ENCODE results near the gene UPK3BL1.
A peak's percentile ranks its signal among the peaks of the same experiment; 100 is the strongest.
"Not testable (repeated sequence)": the region's sequence is repeated elsewhere in the genome, so short reads cannot be mapped to it uniquely, and the experiment has no call there.

The UPK3BL1 gene

DNA sequence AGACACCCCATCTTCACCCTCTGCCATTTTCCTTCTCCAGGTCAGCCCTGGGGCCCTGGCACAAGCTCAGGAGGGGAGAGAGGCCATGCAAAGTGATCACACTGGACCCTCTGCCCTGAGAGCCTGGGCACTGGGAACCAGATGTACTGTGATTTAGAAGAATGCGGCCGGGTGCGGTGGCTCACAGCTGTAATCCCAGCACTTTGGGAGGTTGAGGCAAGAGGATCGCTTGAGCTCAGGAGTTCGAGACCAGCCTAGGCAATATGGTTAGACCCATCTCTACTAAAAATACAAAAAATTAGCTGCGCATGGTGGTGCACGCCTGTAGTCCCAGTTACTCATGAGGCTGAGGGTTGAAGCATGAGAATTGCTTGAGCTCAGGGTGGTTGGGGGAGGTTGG is 5.2 kb upstream of the UPK3BL1 start:
- H3K27me3 ChIP-seq, H3K36me3 ChIP-seq, H3K4me3 ChIP-seq: not testable (repeated sequence)

GRCh38 chr7:102643404-102643803 is 813 bp upstream of the UPK3BL1 start:
- H3K36me3 ChIP-seq, H3K4me2 ChIP-seq, H3K4me1 ChIP-seq, H3K9ac ChIP-seq, H3K4me3 ChIP-seq, H3K9me3 ChIP-seq, H4K20me1 ChIP-seq, H3K27ac ChIP-seq, H3K27me3 ChIP-seq: not testable (repeated sequence)

More for the DNA sequence above, 5.2 kb upstream of the UPK3BL1 start:
- H3K4me2 ChIP-seq, H4K20me1 ChIP-seq, H3K4me1 ChIP-seq, H3K27ac ChIP-seq, H3K9ac ChIP-seq, H3K9me3 ChIP-seq: not testable (repeated sequence)

DNA sequence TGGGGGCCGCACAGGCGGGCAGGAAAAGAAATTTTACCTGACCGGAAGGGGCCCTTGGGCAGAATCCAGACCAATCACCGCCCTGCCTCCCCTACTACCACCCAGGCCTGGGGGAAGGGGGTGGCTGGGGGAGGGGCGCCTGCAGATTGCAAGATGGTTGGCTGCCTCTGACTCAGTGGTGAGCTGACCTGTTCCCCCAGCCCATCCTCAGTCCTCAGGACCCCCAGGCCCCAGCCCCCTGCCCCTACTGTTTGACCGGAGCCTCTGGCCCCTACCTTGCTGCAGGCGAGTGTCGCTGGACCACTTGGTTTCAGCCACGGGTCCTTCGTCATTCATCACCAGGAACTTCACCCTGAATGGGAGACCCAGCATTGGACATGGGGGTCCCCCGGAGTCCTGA is 3.7 kb downstream of the UPK3BL1 start:
- H3K9ac ChIP-seq, H3K27ac ChIP-seq: not testable (repeated sequence)

DNA sequence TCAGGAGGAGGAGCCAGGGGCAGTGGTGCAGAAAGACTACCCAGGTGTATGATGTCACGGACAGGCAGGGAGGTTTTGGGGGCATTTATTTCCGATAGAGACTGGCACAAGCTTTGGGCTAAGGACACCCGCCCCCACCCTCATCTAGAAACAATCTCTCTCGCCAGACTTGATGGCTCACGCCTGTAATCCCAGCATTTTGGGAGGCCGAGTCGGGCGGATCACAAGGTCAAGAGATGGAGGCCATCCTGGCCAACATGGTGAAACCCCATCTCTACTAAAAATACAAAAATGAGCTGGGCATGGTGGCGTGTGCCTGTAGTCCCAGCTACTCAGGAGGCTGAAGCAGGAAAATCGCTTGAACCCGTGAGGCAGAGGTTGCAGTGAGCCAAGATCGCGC is 5.6 kb downstream of the UPK3BL1 start:
- not testable (repeated sequence) for H3K36me3 ChIP-seq

More for the DNA sequence above, 3.7 kb downstream of the UPK3BL1 start:
- not testable (repeated sequence) for H3K4me3 ChIP-seq, H3K27me3 ChIP-seq, H4K20me1 ChIP-seq, H3K4me2 ChIP-seq, H3K36me3 ChIP-seq, H3K4me1 ChIP-seq, H3K9me3 ChIP-seq

GRCh38 chr7:102635354-102635753 is 7.2 kb downstream of the UPK3BL1 start:
- not testable (repeated sequence) for H4K20me1 ChIP-seq, H3K36me3 ChIP-seq, H3K4me2 ChIP-seq, H3K9ac ChIP-seq, H3K9me3 ChIP-seq, H3K27ac ChIP-seq, H3K4me1 ChIP-seq, H3K4me3 ChIP-seq, H3K27me3 ChIP-seq

More for the DNA sequence above, 5.6 kb downstream of the UPK3BL1 start:
- H3K27me3 ChIP-seq, H4K20me1 ChIP-seq, H3K9me3 ChIP-seq, H3K4me3 ChIP-seq, H3K27ac ChIP-seq, H3K4me1 ChIP-seq, H3K4me2 ChIP-seq, H3K9ac ChIP-seq: not testable (repeated sequence)

GRCh38 chr7:102634299-102634698 is 8.3 kb downstream of the UPK3BL1 start:
- H4K20me1 ChIP-seq, H3K4me1 ChIP-seq, H3K9ac ChIP-seq, H3K9me3 ChIP-seq, H3K4me3 ChIP-seq, H3K36me3 ChIP-seq, H3K27me3 ChIP-seq: not testable (repeated sequence)
- peak overlapping the region; percentile 48 for H3K4me2 ChIP-seq
- H3K27ac ChIP-seq, result 0 out of 2 replicates have a peak overlapping the region, but pooled peaks have one; percentile 46

DNA sequence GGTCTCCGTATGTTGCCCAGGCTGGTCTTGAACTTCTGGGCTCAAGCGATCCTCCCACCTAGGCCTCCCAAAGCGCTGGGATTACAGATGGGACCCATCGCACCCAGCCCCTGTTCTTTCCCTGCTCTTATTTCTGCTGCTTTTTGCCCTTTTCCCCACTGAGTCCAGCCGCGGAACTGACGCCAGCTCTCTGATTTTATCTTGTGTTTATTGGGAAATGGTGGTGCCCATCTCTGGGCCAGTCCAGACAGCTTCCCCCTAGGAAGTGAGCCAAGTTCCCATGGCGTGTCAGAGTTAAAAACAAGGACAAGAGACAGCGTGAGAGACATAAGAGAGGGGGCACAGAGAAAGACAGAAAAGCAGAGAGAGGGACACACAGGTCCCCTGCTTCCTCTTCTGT is 12.0 kb downstream of the UPK3BL1 start:
- not testable (repeated sequence) for H3K9me3 ChIP-seq, H3K4me1 ChIP-seq, H3K9ac ChIP-seq, H3K4me3 ChIP-seq, H3K36me3 ChIP-seq, H3K27me3 ChIP-seq, H4K20me1 ChIP-seq, H3K27ac ChIP-seq, H3K4me2 ChIP-seq

GRCh38 chr7:102627271-102627904 is 15.2 kb downstream of the UPK3BL1 start:
- not testable (repeated sequence) for H3K4me2 ChIP-seq, H3K27ac ChIP-seq, H3K36me3 ChIP-seq, H3K9me3 ChIP-seq, H3K4me3 ChIP-seq, H4K20me1 ChIP-seq, H3K4me1 ChIP-seq, H3K9ac ChIP-seq, H3K27me3 ChIP-seq

- not testable (repeated sequence) for H3K27ac ChIP-seq, H3K4me3 ChIP-seq, H3K27me3 ChIP-seq, H3K9me3 ChIP-seq, H3K36me3 ChIP-seq, H3K4me1 ChIP-seq, H3K9ac ChIP-seq, H3K4me2 ChIP-seq, H4K20me1 ChIP-seq
Observed at GRCh38 chr7:102618122-102618521, 24.5 kb downstream of the UPK3BL1 start.

DNA sequence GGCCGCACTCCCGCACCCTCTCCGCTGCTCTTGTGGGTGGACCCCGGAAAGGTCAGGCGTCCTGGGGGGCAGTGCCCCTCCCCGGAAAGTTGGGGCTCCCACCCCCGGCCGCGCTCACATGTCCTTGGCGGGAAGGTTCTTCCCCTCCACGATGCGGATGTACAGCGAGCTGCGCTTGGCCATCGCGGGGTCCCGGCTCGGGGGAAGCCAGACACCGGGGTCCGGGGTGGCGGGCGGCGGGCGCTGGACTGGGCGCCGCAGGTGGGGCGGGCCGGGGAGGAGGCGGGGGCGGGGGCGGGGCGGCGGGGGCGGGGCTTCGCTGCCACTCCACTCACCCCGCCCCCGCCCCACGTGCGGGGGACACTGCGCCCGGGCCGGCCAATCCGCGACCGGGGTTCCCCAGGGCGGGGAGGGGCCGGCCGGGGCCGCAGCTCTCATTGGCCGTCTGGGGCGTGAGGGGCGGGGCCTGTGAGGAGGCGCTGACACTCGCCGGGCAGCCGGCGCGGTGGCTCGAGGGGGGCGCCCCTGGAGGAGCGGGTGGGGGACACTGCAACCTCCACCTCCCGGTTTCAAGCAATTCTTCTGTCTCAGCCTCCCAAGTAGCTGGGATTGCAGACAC is 26.0 kb downstream of the UPK3BL1 start, which contains the start of gene RASA4:
Gene RASA4 (minus strand): TSS at position 250 of the 619 bp plus-strand sequence. CDS start 67 bp downstream, at position 183.
- H3K9ac ChIP-seq, H3K27me3 ChIP-seq, H3K27ac ChIP-seq, H3K4me1 ChIP-seq, H3K36me3 ChIP-seq, H4K20me1 ChIP-seq, H3K9me3 ChIP-seq: not testable (repeated sequence)
- peak within 1 kb of the TSS; percentile 52 for H3K4me3 ChIP-seq
- H3K4me2 ChIP-seq, result peak within 1 kb of the TSS; percentile 44; the same call in 1 of the 2 replicates

GRCh38 chr7:102615930-102616329 is 26.7 kb downstream of the UPK3BL1 start:
- H3K36me3 ChIP-seq, H3K4me3 ChIP-seq, H3K27ac ChIP-seq, H3K9ac ChIP-seq, H3K27me3 ChIP-seq, H3K4me1 ChIP-seq, H4K20me1 ChIP-seq, H3K4me2 ChIP-seq, H3K9me3 ChIP-seq: not testable (repeated sequence)

GRCh38 chr7:102614873-102615272 is 27.7 kb downstream of the UPK3BL1 start:
- H3K4me3 ChIP-seq, H3K9ac ChIP-seq, H3K4me2 ChIP-seq, H3K27ac ChIP-seq, H3K9me3 ChIP-seq, H4K20me1 ChIP-seq, H3K27me3 ChIP-seq, H3K36me3 ChIP-seq: not testable (repeated sequence)
- H3K4me1 ChIP-seq, result peaks cover 13% of the 10 kb centered on the region

- H3K9me3 ChIP-seq, H3K9ac ChIP-seq, H3K27ac ChIP-seq, H3K4me3 ChIP-seq, H4K20me1 ChIP-seq, H3K36me3 ChIP-seq, H3K4me2 ChIP-seq, H3K27me3 ChIP-seq: not testable (repeated sequence)
- H3K4me1 ChIP-seq, result peaks cover 13% of the 10 kb centered on the region
Observed at GRCh38 chr7:102614346-102614697, 28.3 kb downstream of the UPK3BL1 start.

DNA sequence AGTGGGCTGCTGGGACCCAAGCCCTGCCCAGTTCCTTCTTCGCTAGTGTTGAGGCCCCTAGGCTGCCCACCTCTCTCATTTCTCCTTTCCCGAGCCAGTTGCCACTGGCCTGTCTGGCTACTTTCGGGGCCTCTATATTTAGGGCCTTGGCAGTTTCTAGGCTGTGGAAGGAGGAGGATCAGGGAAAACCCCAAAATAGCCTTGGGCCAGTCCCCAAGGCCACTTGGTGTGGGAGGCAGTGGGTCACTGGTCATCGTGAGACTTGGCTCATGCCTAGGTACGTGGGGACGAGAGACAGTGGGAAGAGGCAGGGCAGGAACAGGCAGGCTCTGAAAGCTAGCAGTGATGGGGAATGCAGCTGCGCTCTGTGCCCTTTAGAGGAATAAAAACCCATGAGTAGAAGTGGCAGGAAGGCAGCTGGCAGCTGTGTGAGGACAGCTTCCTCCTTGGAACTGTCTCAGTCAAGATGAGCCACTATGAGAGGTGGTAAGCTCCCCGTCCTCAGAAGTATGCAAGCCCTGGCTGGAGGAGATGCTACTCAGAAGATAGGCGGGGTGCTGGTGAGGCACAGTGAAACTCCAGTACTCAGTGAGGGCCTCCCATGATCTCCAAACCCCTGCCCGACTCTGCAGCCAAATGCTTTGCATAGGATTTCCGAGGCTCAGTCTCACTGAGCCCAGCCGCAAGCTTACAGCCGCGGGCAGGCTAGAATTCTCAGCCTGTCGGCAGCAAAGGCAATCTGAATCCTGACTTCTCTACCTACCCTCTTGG is 28.8 kb downstream of the UPK3BL1 start:
- peak overlapping the region; percentile 67 for H3K27ac ChIP-seq
- not testable (repeated sequence) for H3K9ac ChIP-seq, H3K4me3 ChIP-seq, H4K20me1 ChIP-seq, H3K9me3 ChIP-seq, H3K36me3 ChIP-seq, H3K27me3 ChIP-seq
- H3K4me2 ChIP-seq, result peak overlapping the region; percentile 49; the same call in 1 of the 2 replicates
- peaks cover 13% of the 10 kb centered on the region for H3K4me1 ChIP-seq
